Heart right ventricle (tissue), 16 donors: ENCODE measurements around the gene STRIP2. TPM values are rescaled to one million over a fixed set of nuclear protein-coding genes. Genes with fewer than 3 reads are reported as not detected.

ENCODE experiments used
- ATAC-seq, 8 donors: fragments of 200-7000 bp; cut with Tn5 transposase; one replicate each; pipeline ENCODE4 v1.9.1; 2020; ENCODE audit warnings: mild to moderate bottlenecking in 8 of 8, moderate library complexity in 8 of 8, moderate number of reproducible peaks in 1 of 8
- DNase-seq, 2 donors: peaks; one replicate each; pipeline ENCODE4 v3.0.0-alpha.2; 2020
- H3K27ac ChIP-seq, 10 donors: fragments of 200-600 bp; sonication (generic) in 2 of 10; one replicate each; pipeline versions ENCODE4 v1.5.0 to v1.8.0; 2020 to 2022; ENCODE audit warnings: mild to moderate bottlenecking in 3 of 10
- H3K27me3 ChIP-seq, 7 donors: fragments of 200-600 bp; one replicate each; pipeline ENCODE4 v1.8.0; 2021 to 2022; ENCODE audit warnings: mild to moderate bottlenecking in 2 of 7
- H3K36me3 ChIP-seq, 9 donors: fragments of 200-600 bp; sonication (generic) in 1 of 9; one replicate each; pipeline versions ENCODE4 v1.5.0 to v1.8.0; 2020 to 2022; ENCODE audit warnings: mild to moderate bottlenecking in 2 of 9
- H3K4me1 ChIP-seq, 9 donors: fragments of 200-600 bp; sonication (generic) in 1 of 9; one replicate each; pipeline versions ENCODE4 v1.5.0 to v1.8.0; 2020 to 2022; ENCODE audit warnings: mild to moderate bottlenecking in 4 of 9
- H3K4me3 ChIP-seq, 10 donors: fragments of 200-600 bp; sonication (generic) in 2 of 10; one replicate each; pipeline versions ENCODE4 v1.5.0 to v1.8.0; 2020 to 2022; ENCODE audit warnings: mild to moderate bottlenecking in 7 of 10, moderate library complexity in 2 of 10
- H3K9me3 ChIP-seq, 11 donors: fragments of 200-600 bp in 10 of 11; sonication (generic) in 2 of 11; one replicate each; pipeline versions ENCODE4 v1.5.0 to v1.8.0; 2013 to 2022; ENCODE audit warnings: mild to moderate bottlenecking in 2 of 11, control low read depth in 1 of 11, moderate library complexity in 1 of 11
- CTCF ChIP-seq, 9 donors: fragments of 200-600 bp; sonication (generic) in 2 of 9; IDR thresholded peaks; one replicate each; pipeline versions ENCODE4 v1.5.0 to v1.8.0; 2021 to 2022; ENCODE audit warnings: antibody characterized with exemption in 9 of 9, mild to moderate bottlenecking in 5 of 9, moderate library complexity in 1 of 9
- WGBS, 2 donors: extraction: QIAGEN DNeasy Blood & Tissue Kit; methylation state at CpG; one replicate each; pipeline ENCODE4 v1.1.7; 2013; ENCODE audit warnings: inconsistent platforms in 1 of 2; 5-methylcytosine and 5-hydroxymethylcytosine counted together
- intact Hi-C, 10 donors: fragments of 100-400 bp; cut with DNase I; formaldehyde crosslinking; loops; one replicate each; pipeline versions ENCODE4 v1.11.1 to v1.14.2; 2022
- long read RNA-seq, 3 donors: library from polyadenylated mRNA; unstranded; transcript quantifications; one replicate each; pipeline ENCODE4 v2.0.0, GENCODE V29; 2020 to 2021
- polyA plus RNA-seq, 2 donors: library from polyadenylated mRNA; stranded (reverse); fragments of 200-250 nt; gene quantifications; one replicate each; pipeline ENCODE4 v1.2.3, GENCODE V29; 2013
- total RNA-seq, 10 donors: library from RNA; stranded (reverse); fragmentation: NEBNext Ultra II Directional in 3 of 10; extraction: Animal tissue kit (Norgen Biotek cat#: 25700) in 3 of 10; gene quantifications; one replicate each; pipeline versions ENCODE4 v1.2.1 to v1.2.4, GENCODE V29; 2021 to 2023
- donor health status: Arrhythmogenic right ventricular cardiomyopathy.
- donor health status: ischemic (EF 13 %, LVEDD 7.1; RV severe dilation, severe dysfunction).
- donor health status: healthy with polysubstance abuse.
- donor health status: DM: no; HTN: yes; CAD: no.
- donor health status: DM: no; HTN: no; CAD: no.
- donor health status: ischemic (EF 25% LVEDD 6.9; RV normal size, moderate dysfunction).
- donor health status: ischemic (EF 25% LVEDD 5.7; RV mildly dilated, moderate dysfunction).
- donor health status: healthy.
- donor health status: DM: yes; HTN: yes; CAD: no.
- donor health status: Ischemic cardiomyopathy.
- donor health status: ischemic (EF 35%, LVEDD 5.7; RV mildly dilated, moderate dysfunction).
- donor health status: nonischemic (EF 11% LVEDD 7.7; RV severe dilation, severe dysfunction).
- donor health status: DM: yes; HTN: yes; CAD: no.
- donor health status: PGD.
- donor health status: ischemic (EF 29% LVEDD 5.4; RV normal size, mild dysfunction).
- donor health status: nonischemic (EF 23%, LVEDD 6.1; RV moderate dilation, normal function).

The STRIP2 gene, protein sequence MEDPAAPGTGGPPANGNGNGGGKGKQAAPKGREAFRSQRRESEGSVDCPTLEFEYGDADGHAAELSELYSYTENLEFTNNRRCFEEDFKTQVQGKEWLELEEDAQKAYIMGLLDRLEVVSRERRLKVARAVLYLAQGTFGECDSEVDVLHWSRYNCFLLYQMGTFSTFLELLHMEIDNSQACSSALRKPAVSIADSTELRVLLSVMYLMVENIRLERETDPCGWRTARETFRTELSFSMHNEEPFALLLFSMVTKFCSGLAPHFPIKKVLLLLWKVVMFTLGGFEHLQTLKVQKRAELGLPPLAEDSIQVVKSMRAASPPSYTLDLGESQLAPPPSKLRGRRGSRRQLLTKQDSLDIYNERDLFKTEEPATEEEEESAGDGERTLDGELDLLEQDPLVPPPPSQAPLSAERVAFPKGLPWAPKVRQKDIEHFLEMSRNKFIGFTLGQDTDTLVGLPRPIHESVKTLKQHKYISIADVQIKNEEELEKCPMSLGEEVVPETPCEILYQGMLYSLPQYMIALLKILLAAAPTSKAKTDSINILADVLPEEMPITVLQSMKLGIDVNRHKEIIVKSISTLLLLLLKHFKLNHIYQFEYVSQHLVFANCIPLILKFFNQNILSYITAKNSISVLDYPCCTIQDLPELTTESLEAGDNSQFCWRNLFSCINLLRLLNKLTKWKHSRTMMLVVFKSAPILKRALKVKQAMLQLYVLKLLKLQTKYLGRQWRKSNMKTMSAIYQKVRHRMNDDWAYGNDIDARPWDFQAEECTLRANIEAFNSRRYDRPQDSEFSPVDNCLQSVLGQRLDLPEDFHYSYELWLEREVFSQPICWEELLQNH
- 10 to 100 TPM; 14.6 to 36.9 (median 22.2) TPM for total RNA-seq
- polyA plus RNA-seq: 10 to 100 TPM; 10.6 to 12.4 TPM
- long read RNA-seq, donor 1, partial matches to known transcripts: 6 of 10 reads
- long read RNA-seq, donor 1, other reads (novel, unspliced or antisense): 3 of 10 reads
- long read RNA-seq, donor 2, partial matches to known transcripts: 8 of 17 reads
- long read RNA-seq, donor 2, other reads (novel, unspliced or antisense): 7 of 17 reads
- long read RNA-seq, donor 3, partial matches to known transcripts: 3 of 15 reads
- long read RNA-seq, donor 3, other reads (novel, unspliced or antisense): 9 of 15 reads

DNA sequence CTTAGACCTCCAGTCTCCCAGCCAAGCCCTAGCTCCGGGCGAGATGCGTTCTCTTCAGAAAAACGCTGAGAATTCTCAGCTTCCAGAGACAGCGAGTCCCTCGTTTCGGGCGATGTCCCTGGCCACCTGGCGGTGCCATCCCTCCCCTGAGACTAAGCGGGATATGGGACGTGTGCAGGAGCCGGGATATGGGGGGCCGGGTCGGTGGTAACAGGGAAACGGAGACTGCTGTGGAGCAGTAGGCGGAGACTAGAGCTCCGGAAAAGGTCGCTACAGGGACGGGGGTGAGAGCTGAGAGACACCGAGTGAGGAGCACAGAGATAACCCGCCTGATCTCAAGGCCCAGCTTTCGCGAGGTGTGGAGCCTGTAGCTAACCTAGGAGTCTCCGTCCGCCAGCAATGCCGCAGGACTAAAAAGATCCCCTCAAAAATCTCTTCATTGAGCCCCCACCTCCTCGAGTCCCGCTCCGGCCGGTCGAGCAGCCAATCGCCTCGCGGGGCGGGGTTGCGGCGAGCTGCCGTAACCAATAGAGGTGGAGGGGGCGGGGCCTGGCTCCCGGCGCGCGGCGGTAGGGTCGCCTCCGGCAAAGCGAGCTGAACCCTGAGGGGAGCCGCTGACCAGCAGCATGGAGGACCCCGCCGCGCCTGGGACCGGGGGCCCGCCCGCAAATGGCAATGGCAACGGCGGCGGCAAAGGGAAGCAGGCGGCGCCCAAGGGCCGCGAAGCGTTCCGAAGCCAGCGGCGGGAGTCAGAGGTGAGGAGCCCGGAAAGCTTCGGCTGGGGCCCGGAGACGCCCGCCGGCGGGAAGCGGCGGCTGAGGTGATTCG, at the start of gene STRIP2:
TSS of gene STRIP2 (plus strand) at position 586 of the 828 bp plus-strand sequence. CDS start at position 627, 41 bp downstream.
- Histone ChIP-seq H3K4me1 (peaks cover 0 to 28% (median 8%) of the 10 kb centered on the region in 9 donors), H3K36me3 (peaks cover 0 to 2% (median 0%) of the 10 kb centered on the region in 9 donors), H3K4me3 (peak within 1 kb of the TSS; percentile 45 to 92 (median 86)), H3K27ac (peak within 1 kb of the TSS in 9 of 10 donors; percentile 63 to 86 (median 78)), H3K27me3 (peaks cover 0 to 35% (median 0%) of the 10 kb centered on the region in 7 donors), H3K9me3 (no peaks in the 10 kb centered on the region)
- DNase-seq: peak; percentile 93 to 94
- intact Hi-C loops: loop anchor here in 1 of 10 donors (10.0 kb wide), 1 partner anchor 59 kb away; no protein-coding TSS in a partner anchor
- whole genome bisulfite sequencing, 2 donors: 0% methylated on average over 75 of the region's 75 CpGs
- peak in 4 of 9 donors; percentile 17 to 34 (median 30) for TF ChIP-seq CTCF (IDR thresholded peaks at IDR 0.05)
- peak; percentile 98 to 100 (median 99) for ATAC-seq

GRCh38 chr7:129385116-129385515, 49.1 kb upstream of the STRIP2 start:
- intact Hi-C loops: no loop called here
- H3K4me1 ChIP-seq: peaks cover 0 to 7% (median 0%) of the 10 kb centered on the region in 9 donors
- H3K9me3 ChIP-seq: no peaks in the 10 kb centered on the region
- no peak for TF ChIP-seq CTCF (IDR thresholded peaks at IDR 0.05)
- H3K4me3 ChIP-seq: no peak overlapping the region
- H3K36me3 ChIP-seq: peaks cover 0 to 35% (median 0%) of the 10 kb centered on the region in 9 donors
- no peak overlapping the region for H3K27ac ChIP-seq
- DNase-seq (no peak), ATAC-seq (no peak)
- no peaks in the 10 kb centered on the region for H3K27me3 ChIP-seq
- WGBS, 2 donors: 92 to 93% methylated on average over 1 of the region's 1 CpG

- H3K4me3 ChIP-seq: no peak overlapping the region
- no peak overlapping the region for H3K27ac ChIP-seq
- intact Hi-C loops: no loop called here
- DNase-seq (no peak), ATAC-seq (no peak)
- no peak for TF ChIP-seq CTCF (IDR thresholded peaks at IDR 0.05)
- 94 to 97% methylated on average over 4 of the region's 4 CpGs for WGBS, 2 donors
- peaks cover 0 to 35% (median 0%) of the 10 kb centered on the region in 9 donors for H3K36me3 ChIP-seq
- H3K9me3 ChIP-seq: no peaks in the 10 kb centered on the region
- peaks cover 0 to 10% (median 0%) of the 10 kb centered on the region in 9 donors for H3K4me1 ChIP-seq
- no peaks in the 10 kb centered on the region for H3K27me3 ChIP-seq
Observed at GRCh38 chr7:129385598-129385997, 48.6 kb upstream of the STRIP2 start.
